GM13976 (cell line): ENCODE data around the gene RBP5.

Experiments
- DNase-seq: peaks from one replicate; pipeline ENCODE4 v3.0.0; 2012; ENCODE audit warnings: low spot score
- CTCF ChIP-seq: IDR thresholded peaks from 2 replicates; pipeline ENCODE4 v1.5.1; 2012; ENCODE audit warnings: borderline replicate concordance, mild to moderate bottlenecking; ENCODE audit not compliant: insufficient read depth; ENCODE audit errors: extremely low read depth, missing control alignments, control extremely low read depth
- in situ Hi-C: fragments of 300-500 bp; cut with MboI; formaldehyde crosslinking; loops from one replicate; pipeline ENCODE4 v1.12.0; 2022; ENCODE audit warnings: low sequenced_read_pairs, mixed read lengths, inconsistent platforms; ENCODE audit not compliant: unreplicated experiment

RBP5 gene

DNA sequence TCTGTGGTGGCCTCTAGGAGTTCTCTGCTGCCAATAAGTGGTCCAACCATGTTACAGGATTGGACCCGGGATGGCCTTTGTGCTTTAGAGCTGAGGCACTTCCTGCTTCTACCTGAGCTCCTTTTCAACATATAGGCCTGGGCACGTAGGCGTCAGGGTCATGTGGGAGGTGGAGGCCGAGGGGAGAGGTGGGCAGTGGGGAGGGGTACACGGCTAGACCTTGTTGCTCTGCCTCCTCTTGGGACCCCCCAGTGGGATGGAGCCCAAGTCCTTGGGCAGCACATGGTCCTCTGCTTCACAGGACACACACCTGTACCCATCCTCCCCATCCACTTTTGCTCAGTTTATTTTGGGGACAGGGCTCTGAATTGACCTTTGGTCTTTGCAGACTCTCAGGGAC is 7.4 kb downstream of the RBP5 start:
- TF ChIP-seq CTCF, result no peak
- in situ Hi-C loops, result loop anchor here (25.0 kb wide), 1 partner anchor 184 kb away; the partner anchor contains the start of genes ATN1, C12orf57 and RNU7-1
- no peak for DNase-seq

GRCh38 chr12:7120166-7120565 is 8.5 kb downstream of the RBP5 start:
- in situ Hi-C loops, result loop anchor here (25.0 kb wide), 1 partner anchor 183 kb away; the partner anchor contains the start of genes ATN1, C12orf57 and RNU7-1
- TF ChIP-seq CTCF, result no peak
- DNase-seq, result no peak

- TF ChIP-seq CTCF, result no peak
- no peak for DNase-seq
- in situ Hi-C loops, result loop anchor here (25.0 kb wide), 1 partner anchor 182 kb away; the partner anchor contains the start of genes ATN1, C12orf57 and RNU7-1
These were observed 9.8 kb downstream of the RBP5 start for GRCh38 chr12:7118881-7119280.

GRCh38 chr12:7117670-7118069 is 11.0 kb downstream of the RBP5 start:
- DNase-seq, result no peak
- in situ Hi-C loops, result loop anchor here (25.0 kb wide), 1 partner anchor 180 kb away; the partner anchor contains the start of genes ATN1, C12orf57 and RNU7-1
- no peak for TF ChIP-seq CTCF

- TF ChIP-seq CTCF, result no peak
- DNase-seq, result no peak
- in situ Hi-C loops, result loop anchor here (25.0 kb wide), 1 partner anchor 180 kb away; the partner anchor contains the start of genes ATN1, C12orf57 and RNU7-1
These were observed 11.8 kb downstream of the RBP5 start for GRCh38 chr12:7116916-7117315.

DNA sequence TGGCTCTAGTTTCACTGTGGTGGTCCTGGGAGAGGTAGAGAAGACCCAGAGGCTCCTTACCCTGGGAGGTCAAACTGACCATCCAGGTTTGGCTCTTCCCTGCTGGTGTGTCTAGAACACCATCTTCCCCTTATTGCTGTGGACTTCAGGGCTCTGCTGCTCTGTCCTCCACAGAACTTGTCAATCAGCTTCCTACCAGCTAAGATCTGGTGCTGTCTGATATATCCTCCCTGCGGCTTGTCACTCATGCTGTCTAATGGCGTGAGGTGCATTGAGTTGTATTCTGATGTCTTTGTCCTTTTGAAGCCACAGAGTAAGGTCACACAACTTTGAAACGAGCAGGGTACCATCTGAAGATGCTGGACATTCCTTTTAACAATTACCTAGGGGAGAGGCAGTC is 12.5 kb downstream of the RBP5 start:
- DNase-seq, result no peak
- in situ Hi-C loops, result loop anchor here (25.0 kb wide), 1 partner anchor 179 kb away; the partner anchor contains the start of genes ATN1, C12orf57 and RNU7-1
- no peak for TF ChIP-seq CTCF
